Measurements from ENCODE around the gene IKBIP. TPM values are rescaled to one million over a fixed set of nuclear protein-coding genes. Genes with fewer than 3 reads are reported as not detected.
A peak's percentile ranks its signal among the peaks of the same experiment; 100 is the strongest.

The IKBIP gene
- total and polyA plus RNA-seq, 2 donors (not counting 1 experiment from before 2014, with no cell fraction given) = 1.7 to 12.0 TPM

GRCh38 chr12:98618952-98619351 is 25.6 kb downstream of the IKBIP start:
- Histone ChIP-seq H3K4me3 (ENCODE audit: control extremely low read depth in 1 of 5, extremely low read depth in 1 of 5, insufficient read depth in 1 of 5, low read depth in 2 of 5, low read length in 4 of 5) (no peak overlapping the region), H2AFZ (ENCODE audit: insufficient read depth, low read depth, low read length, poor library complexity, severe bottlenecking) (no peak overlapping the region), H3K79me2 (ENCODE audit: control insufficient read depth, insufficient read depth, low read length) (no peaks in the 10 kb centered on the region), H3K36me3 (replicated peaks in 1 of 2; ENCODE audit: control extremely low read depth in 1 of 2, control insufficient read depth in 1 of 2, extremely low read depth in 1 of 2, insufficient read depth in 2 of 2, low read length in 1 of 2) (peaks cover 0 to 2% of the 10 kb centered on the region in 2 experiments), H3K4me1 (ENCODE audit: control insufficient read depth in 2 of 2, insufficient read depth in 2 of 2, low read length in 2 of 2) (peaks cover 4 to 6% of the 10 kb centered on the region in 2 donors), H3K4me2 (replicated peaks; ENCODE audit: low read depth, low read length, poor library complexity, severe bottlenecking) (peak overlapping the region; percentile 34), H4K20me1 (ENCODE audit: control insufficient read depth, insufficient read depth, low read length, poor library complexity, severe bottlenecking) (no peaks in the 10 kb centered on the region), H3K27me3 (replicated peaks in 1 of 4; ENCODE audit: control extremely low read depth in 1 of 4, control insufficient read depth in 3 of 4, insufficient read depth in 4 of 4, low read length in 3 of 4) (no peaks in the 10 kb centered on the region), H3K9ac (ENCODE audit: low read length) (no peak overlapping the region), H3K27ac (ENCODE audit: low read length in 2 of 2) (no peak overlapping the region), H3K9me3 (ENCODE audit: control extremely low read depth in 1 of 3, control insufficient read depth in 2 of 3, insufficient read depth in 1 of 3, low read length in 2 of 3) (no peaks in the 10 kb centered on the region)
- TF ChIP-seq CTCF (IDR thresholded peaks at IDR 0.05) (no peak), EZH2 (IDR thresholded peaks at IDR 0.05; ENCODE audit: borderline replicate concordance, insufficient read depth, low read depth, low read length, poor library complexity, severe bottlenecking) (no peak)
- ChIA-PET POLR2A (interaction anchor here (0.9 kb wide), 1 partner anchor 26 kb away, joined by 6 read pairs; the partner anchor contains the start of gene SLC25A3), CTCF (interaction anchor here (0.5 to 1.9 kb wide), 5 partner anchors 10 to 128 kb away, joined by 3 to 6 read pairs (median 4); no protein-coding TSS in a partner anchor)
- H3K27ac Mint-ChIP-seq = no peak overlapping the region
- H3K4me3 Mint-ChIP-seq = no peak overlapping the region
- intact Hi-C loops (cut with micrococcal nuclease) = no loop called here
- H3K9me3 Mint-ChIP-seq (ENCODE audit: insufficient read depth) = no peaks in the 10 kb centered on the region
- ATAC-seq (ENCODE audit: low read depth) (no peak), DNase-seq (no peak)
- H3K4me1 Mint-ChIP-seq = peaks cover 10% of the 10 kb centered on the region
- no peaks in the 10 kb centered on the region for H3K27me3 Mint-ChIP-seq
- WGBS (ENCODE audit: insufficient coverage) = no CpG with 5 or more reads among the region's 4 CpGs

- Histone ChIP-seq H3K4me1 (ENCODE audit: control insufficient read depth in 2 of 2, insufficient read depth in 2 of 2, low read length in 2 of 2) (peaks cover 14 to 16% of the 10 kb centered on the region in 2 donors), H4K20me1 (ENCODE audit: control insufficient read depth, insufficient read depth, low read length, poor library complexity, severe bottlenecking) (no peaks in the 10 kb centered on the region), H3K27ac (ENCODE audit: low read length in 2 of 2) (peak overlapping the region; percentile 63 to 67), H3K36me3 (replicated peaks in 1 of 2; ENCODE audit: control extremely low read depth in 1 of 2, control insufficient read depth in 1 of 2, extremely low read depth in 1 of 2, insufficient read depth in 2 of 2, low read length in 1 of 2) (peaks cover 0 to 2% of the 10 kb centered on the region in 2 experiments), H3K4me2 (replicated peaks; ENCODE audit: low read depth, low read length, poor library complexity, severe bottlenecking) (peak overlapping the region; percentile 61), H3K27me3 (replicated peaks in 1 of 4; ENCODE audit: control extremely low read depth in 1 of 4, control insufficient read depth in 3 of 4, insufficient read depth in 4 of 4, low read length in 3 of 4) (no peaks in the 10 kb centered on the region), H3K9me3 (ENCODE audit: control extremely low read depth in 1 of 3, control insufficient read depth in 2 of 3, insufficient read depth in 1 of 3, low read length in 2 of 3) (no peaks in the 10 kb centered on the region), H2AFZ (ENCODE audit: insufficient read depth, low read depth, low read length, poor library complexity, severe bottlenecking) (peak overlapping the region; percentile 69), H3K9ac (ENCODE audit: low read length) (peak overlapping the region; percentile 14), H3K4me3 (ENCODE audit: control extremely low read depth in 1 of 5, extremely low read depth in 1 of 5, insufficient read depth in 1 of 5, low read depth in 2 of 5, low read length in 4 of 5) (peak overlapping the region in 1 of 5 experiments; percentile 15), H3K79me2 (ENCODE audit: control insufficient read depth, insufficient read depth, low read length) (no peaks in the 10 kb centered on the region)
- DNase-seq = peak; percentile 86
- Mint-ChIP-seq H3K9me3 (ENCODE audit: insufficient read depth) (no peaks in the 10 kb centered on the region), H3K4me3 (peak overlapping the region; percentile 62), H3K27me3 (no peaks in the 10 kb centered on the region), H3K27ac (peak overlapping the region; percentile 95), H3K4me1 (peaks cover 24% of the 10 kb centered on the region)
- ChIA-PET POLR2A (interaction anchor here (0.6 to 1.8 kb wide), 5 partner anchors 9 to 46 kb away, joined by 3 to 6 read pairs (median 4); partner anchors contain the start of gene SLC25A3), CTCF (interaction anchor here (0.8 to 2.9 kb wide), 6 partner anchors 16 to 46 kb away, joined by 3 to 11 read pairs (median 4); partner anchors contain the start of gene IKBIP)
- ATAC-seq (ENCODE audit: low read depth) = peak; percentile 93
- no peak for TF ChIP-seq CTCF (IDR thresholded peaks at IDR 0.05)
- no peak for TF ChIP-seq EZH2 (IDR thresholded peaks at IDR 0.05; ENCODE audit: borderline replicate concordance, insufficient read depth, low read depth, low read length, poor library complexity, severe bottlenecking)
- 14% methylated on average over 3 of the region's 5 CpGs for WGBS (ENCODE audit: insufficient coverage)
- intact Hi-C loops (cut with micrococcal nuclease) = loop anchor here (1.0 kb wide), 2 partner anchors 20 to 31 kb away; partner anchors contain the start of genes IKBIP and SLC25A3
These were observed 31.8 kb downstream of the IKBIP start for GRCh38 chr12:98612696-98613334.

All from B cell (primary cell).